ENCODE data around the gene SGPP1. TPM values are rescaled to one million over a fixed set of nuclear protein-coding genes. Genes with fewer than 3 reads are reported as not detected.
A peak's percentile ranks its signal among the peaks of the same experiment; 100 is the strongest.
"Not testable (repeated sequence)": the region's sequence is repeated elsewhere in the genome, so short reads cannot be mapped to it uniquely, and the experiment has no call there.

SGPP1 gene
- polyA plus RNA-seq, 2 donors: 2.5 to 4.5 TPM

DNA sequence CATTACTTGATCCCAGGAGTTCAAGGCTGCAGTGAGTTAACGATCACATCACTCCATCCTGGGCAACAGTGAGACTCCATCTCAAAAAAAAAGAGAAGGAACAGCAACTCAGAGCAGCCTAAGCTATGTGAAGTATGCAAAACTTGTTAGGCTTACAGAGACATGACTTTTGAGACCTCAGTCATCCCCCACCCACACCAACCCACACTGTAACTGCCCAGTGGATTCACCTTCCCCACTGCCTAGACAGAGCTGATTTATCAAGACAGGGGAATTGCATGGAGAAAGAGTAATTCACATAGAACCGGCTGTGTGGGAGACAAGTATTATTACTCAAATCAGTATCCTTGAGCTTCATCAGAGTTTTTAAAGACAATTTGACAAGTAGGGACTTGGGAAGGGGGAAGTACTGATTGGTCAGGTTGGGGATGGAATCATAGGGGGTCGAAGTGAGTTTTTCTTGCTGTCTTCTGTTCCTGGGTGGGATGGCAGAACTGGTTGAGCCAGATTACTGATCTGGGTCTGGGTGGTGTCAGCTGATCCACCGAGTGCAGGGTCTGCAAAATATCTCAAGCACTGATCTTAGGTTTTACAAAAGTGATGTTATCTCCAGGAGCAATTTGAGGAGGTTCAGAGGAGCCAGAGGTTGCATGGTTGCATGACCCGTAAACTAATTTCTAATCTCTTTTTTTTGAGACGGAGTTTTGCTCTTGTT, 80.0 kb downstream of the SGPP1 start:
- Histone ChIP-seq H3K27ac (ENCODE audit: low read depth in 2 of 2, low read length in 1 of 2) (no peak overlapping the region), H3K4me3 (ENCODE audit: low read depth in 1 of 2, low read length in 2 of 2) (no peak overlapping the region), H3K36me3 (ENCODE audit: control insufficient read depth in 2 of 2, insufficient read depth in 2 of 2, low read length in 1 of 2) (no peaks in the 10 kb centered on the region), H3K4me1 (ENCODE audit: control insufficient read depth in 2 of 2, insufficient read depth in 2 of 2, low read length in 1 of 2) (no peaks in the 10 kb centered on the region), H3K9me3 (ENCODE audit: control insufficient read depth in 2 of 2, insufficient read depth in 1 of 2, low read depth in 1 of 2, low read length in 1 of 2) (no peaks in the 10 kb centered on the region), H3K27me3 (ENCODE audit: control insufficient read depth in 1 of 2, insufficient read depth in 2 of 2, low read length in 2 of 2) (no peaks in the 10 kb centered on the region)
- 81 to 84% methylated on average over 6 of the region's 6 CpGs for WGBS, 2 donors

DNA sequence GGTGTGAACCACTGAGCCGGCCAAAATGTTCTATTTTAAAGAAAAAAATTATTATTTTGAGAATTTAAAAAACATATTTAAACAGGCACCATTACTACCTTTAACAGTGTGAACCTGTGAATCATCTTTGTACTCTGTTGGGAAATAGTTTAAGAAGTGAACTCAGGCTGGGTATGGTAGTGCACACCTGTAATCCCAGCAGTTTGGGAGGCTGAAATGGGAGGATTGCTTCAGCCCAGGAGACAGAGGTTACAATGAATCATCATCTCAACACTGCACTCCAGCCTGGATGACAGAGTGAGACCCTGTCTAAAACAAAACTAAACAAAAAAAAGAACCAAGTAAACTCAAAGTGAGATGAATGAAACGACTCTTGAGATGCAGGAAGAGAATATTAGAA, 83.1 kb downstream of the SGPP1 start:
- Histone ChIP-seq H3K4me3 (ENCODE audit: low read depth in 1 of 2, low read length in 2 of 2) (no peak overlapping the region), H3K27ac (ENCODE audit: low read depth in 2 of 2, low read length in 1 of 2) (no peak overlapping the region), H3K9me3 (ENCODE audit: control insufficient read depth in 2 of 2, insufficient read depth in 1 of 2, low read depth in 1 of 2, low read length in 1 of 2) (no peaks in the 10 kb centered on the region), H3K36me3 (ENCODE audit: control insufficient read depth in 2 of 2, insufficient read depth in 2 of 2, low read length in 1 of 2) (no peaks in the 10 kb centered on the region), H3K27me3 (ENCODE audit: control insufficient read depth in 1 of 2, insufficient read depth in 2 of 2, low read length in 2 of 2) (no peaks in the 10 kb centered on the region), H3K4me1 (ENCODE audit: control insufficient read depth in 2 of 2, insufficient read depth in 2 of 2, low read length in 1 of 2) (no peaks in the 10 kb centered on the region)
- 85 to 88% methylated on average over 2 of the region's 2 CpGs for WGBS, 2 donors

DNA sequence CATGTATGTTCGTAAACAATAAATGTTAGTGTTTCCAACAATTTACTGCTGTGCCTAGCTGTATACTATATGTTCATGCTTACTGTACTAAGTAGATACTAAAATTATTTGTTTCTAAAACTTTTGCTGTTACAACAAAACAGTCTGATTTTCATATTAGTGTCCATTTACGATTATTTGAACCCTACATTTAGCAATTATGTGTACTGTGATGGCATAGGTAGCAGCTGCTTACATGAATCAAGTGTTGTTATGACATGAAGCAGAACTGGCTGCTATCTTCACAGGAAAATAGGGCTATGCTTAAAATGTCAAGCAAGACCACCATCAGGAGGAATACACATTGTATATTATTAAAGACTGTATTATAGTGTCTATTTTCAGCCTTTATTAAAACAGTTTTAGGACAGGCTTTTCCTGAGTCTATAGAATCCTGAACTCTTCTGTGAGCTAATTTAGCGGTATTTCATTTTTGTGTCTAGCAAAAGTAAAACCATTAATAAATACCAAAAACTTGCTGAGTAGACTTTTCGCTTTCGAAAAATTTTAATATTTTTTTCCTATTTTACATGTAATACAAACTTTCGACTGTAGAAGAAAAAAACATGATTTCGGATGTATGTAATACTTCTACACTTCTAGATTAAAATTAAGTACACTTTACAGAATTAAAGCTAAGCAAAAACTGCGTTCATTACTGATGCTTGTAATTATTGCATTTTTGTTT, 85.0 kb downstream of the SGPP1 start:
- WGBS, 2 donors: 65 to 67% methylated on average over 8 of the region's 8 CpGs
- peak overlapping the region in 1 of 2 donors; percentile 79 for H3K4me3 ChIP-seq (ENCODE audit: low read depth in 1 of 2, low read length in 2 of 2)
- no peaks in the 10 kb centered on the region for H3K27me3 ChIP-seq (ENCODE audit: control insufficient read depth in 1 of 2, insufficient read depth in 2 of 2, low read length in 2 of 2)
- H3K36me3 ChIP-seq (ENCODE audit: control insufficient read depth in 2 of 2, insufficient read depth in 2 of 2, low read length in 1 of 2): no peaks in the 10 kb centered on the region
- H3K4me1 ChIP-seq (ENCODE audit: control insufficient read depth in 2 of 2, insufficient read depth in 2 of 2, low read length in 1 of 2): no peaks in the 10 kb centered on the region
- no peaks in the 10 kb centered on the region for H3K9me3 ChIP-seq (ENCODE audit: control insufficient read depth in 2 of 2, insufficient read depth in 1 of 2, low read depth in 1 of 2, low read length in 1 of 2)
- no peak overlapping the region for H3K27ac ChIP-seq (ENCODE audit: low read depth in 2 of 2, low read length in 1 of 2)

DNA sequence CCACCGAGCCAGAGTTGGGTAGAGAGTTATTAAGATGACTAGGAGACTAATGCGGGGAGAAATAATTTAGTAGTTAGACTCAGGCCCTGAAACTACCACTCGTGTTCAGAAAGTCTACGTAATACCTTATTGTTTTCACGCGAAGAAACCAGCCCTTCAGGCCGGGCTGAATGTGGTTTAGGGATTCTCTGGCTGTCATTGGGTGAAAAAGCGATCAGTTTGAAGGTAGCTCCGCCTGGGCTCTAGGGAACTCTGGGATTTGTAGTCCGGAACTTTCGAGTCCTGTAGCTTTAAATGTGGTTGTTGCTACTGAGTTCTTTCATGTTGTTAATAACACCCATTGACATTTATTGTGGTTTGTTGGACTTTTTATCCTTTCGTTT, 85.6 kb downstream of the SGPP1 start:
- peak overlapping the region; percentile 46 to 79 for H3K4me3 ChIP-seq (ENCODE audit: low read depth in 1 of 2, low read length in 2 of 2)
- H3K36me3 ChIP-seq (ENCODE audit: control insufficient read depth in 2 of 2, insufficient read depth in 2 of 2, low read length in 1 of 2): no peaks in the 10 kb centered on the region
- WGBS, 2 donors: 0% methylated on average over 12 of the region's 12 CpGs
- no peaks in the 10 kb centered on the region for H3K9me3 ChIP-seq (ENCODE audit: control insufficient read depth in 2 of 2, insufficient read depth in 1 of 2, low read depth in 1 of 2, low read length in 1 of 2)
- H3K4me1 ChIP-seq (ENCODE audit: control insufficient read depth in 2 of 2, insufficient read depth in 2 of 2, low read length in 1 of 2): no peaks in the 10 kb centered on the region
- no peaks in the 10 kb centered on the region for H3K27me3 ChIP-seq (ENCODE audit: control insufficient read depth in 1 of 2, insufficient read depth in 2 of 2, low read length in 2 of 2)
- H3K27ac ChIP-seq (ENCODE audit: low read depth in 2 of 2, low read length in 1 of 2): peak overlapping the region; percentile 91 to 100

DNA sequence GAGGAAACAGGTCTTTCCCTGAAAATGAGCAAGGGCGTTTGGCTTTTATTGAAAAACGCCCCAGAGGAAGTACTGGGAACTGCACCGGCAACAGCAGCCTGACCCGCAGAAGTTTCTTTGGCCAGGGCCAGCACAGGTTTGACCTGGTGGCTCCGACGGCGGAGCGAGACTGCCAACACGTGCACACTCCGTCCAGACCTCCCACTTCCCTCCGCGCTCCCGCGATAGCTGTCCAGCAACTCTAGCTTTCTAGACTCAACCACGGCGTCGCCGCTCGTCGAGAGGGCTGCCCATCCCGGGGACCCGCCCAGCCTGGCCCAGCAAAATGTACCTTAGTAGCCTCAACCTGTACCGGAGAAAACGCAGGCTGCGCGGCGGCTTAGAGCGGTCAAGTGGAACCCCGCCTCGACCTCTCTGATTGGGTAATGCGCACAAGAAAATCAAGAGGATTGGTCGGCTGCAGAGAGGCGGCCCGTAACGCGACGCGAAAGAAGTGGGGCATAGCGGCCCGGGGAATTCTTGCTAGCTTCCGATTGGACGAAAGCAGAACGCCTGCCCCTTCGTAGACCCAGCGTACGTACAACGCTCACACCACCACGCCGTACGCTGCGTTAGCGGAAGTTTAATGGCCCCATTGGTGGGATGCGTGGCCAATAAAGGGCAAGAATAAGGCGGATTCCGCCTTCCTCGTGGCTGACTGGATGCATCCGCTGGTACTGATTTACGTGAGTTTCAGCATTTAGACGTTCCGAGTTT, 86.2 kb downstream of the SGPP1 start, which contains the start of gene WDR89:
WDR89 (minus strand) TSS at position 399 of the 756 bp plus-strand sequence. CDS start 41,929 bp downstream, outside the sequence.
- WGBS, 2 donors: 0% methylated on average over 60 of the region's 60 CpGs
- Histone ChIP-seq H3K27ac (ENCODE audit: low read depth in 2 of 2, low read length in 1 of 2) (peak within 1 kb of the TSS; percentile 94 to 100), H3K27me3 (ENCODE audit: control insufficient read depth in 1 of 2, insufficient read depth in 2 of 2, low read length in 2 of 2) (no peaks in the 10 kb centered on the region), H3K9me3 (ENCODE audit: control insufficient read depth in 2 of 2, insufficient read depth in 1 of 2, low read depth in 1 of 2, low read length in 1 of 2) (no peaks in the 10 kb centered on the region), H3K36me3 (ENCODE audit: control insufficient read depth in 2 of 2, insufficient read depth in 2 of 2, low read length in 1 of 2) (no peaks in the 10 kb centered on the region), H3K4me3 (ENCODE audit: low read depth in 1 of 2, low read length in 2 of 2) (peak within 1 kb of the TSS; percentile 68 to 79), H3K4me1 (ENCODE audit: control insufficient read depth in 2 of 2, insufficient read depth in 2 of 2, low read length in 1 of 2) (no peaks in the 10 kb centered on the region)

DNA sequence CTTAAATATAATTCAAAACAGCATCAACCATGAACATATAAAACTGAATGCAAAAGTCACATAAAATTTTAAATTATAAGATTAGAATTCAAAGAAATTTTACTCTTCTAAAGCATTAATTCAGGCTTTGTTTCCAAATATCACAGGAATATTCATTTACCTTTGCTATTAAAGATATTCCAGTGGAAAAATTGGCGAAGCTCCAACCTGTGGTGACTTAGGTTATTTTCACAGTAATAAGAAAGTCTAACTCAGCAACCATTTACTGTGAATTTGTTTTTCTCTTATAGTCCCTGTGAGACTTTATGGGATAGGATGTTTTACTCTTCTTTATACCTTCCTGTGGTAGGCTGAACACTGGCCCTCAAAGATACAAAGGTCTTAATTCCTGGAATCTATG, 89.4 kb downstream of the SGPP1 start:
- H3K27ac ChIP-seq (ENCODE audit: low read depth in 2 of 2, low read length in 1 of 2): no peak overlapping the region
- H3K4me1 ChIP-seq (ENCODE audit: control insufficient read depth in 2 of 2, insufficient read depth in 2 of 2, low read length in 1 of 2): no peaks in the 10 kb centered on the region
- H3K36me3 ChIP-seq (ENCODE audit: control insufficient read depth in 2 of 2, insufficient read depth in 2 of 2, low read length in 1 of 2): no peaks in the 10 kb centered on the region
- 90 to 94% methylated on average over 1 of the region's 1 CpG for WGBS, 2 donors
- no peak overlapping the region for H3K4me3 ChIP-seq (ENCODE audit: low read depth in 1 of 2, low read length in 2 of 2)
- no peaks in the 10 kb centered on the region for H3K27me3 ChIP-seq (ENCODE audit: control insufficient read depth in 1 of 2, insufficient read depth in 2 of 2, low read length in 2 of 2)
- no peaks in the 10 kb centered on the region for H3K9me3 ChIP-seq (ENCODE audit: control insufficient read depth in 2 of 2, insufficient read depth in 1 of 2, low read depth in 1 of 2, low read length in 1 of 2)

DNA sequence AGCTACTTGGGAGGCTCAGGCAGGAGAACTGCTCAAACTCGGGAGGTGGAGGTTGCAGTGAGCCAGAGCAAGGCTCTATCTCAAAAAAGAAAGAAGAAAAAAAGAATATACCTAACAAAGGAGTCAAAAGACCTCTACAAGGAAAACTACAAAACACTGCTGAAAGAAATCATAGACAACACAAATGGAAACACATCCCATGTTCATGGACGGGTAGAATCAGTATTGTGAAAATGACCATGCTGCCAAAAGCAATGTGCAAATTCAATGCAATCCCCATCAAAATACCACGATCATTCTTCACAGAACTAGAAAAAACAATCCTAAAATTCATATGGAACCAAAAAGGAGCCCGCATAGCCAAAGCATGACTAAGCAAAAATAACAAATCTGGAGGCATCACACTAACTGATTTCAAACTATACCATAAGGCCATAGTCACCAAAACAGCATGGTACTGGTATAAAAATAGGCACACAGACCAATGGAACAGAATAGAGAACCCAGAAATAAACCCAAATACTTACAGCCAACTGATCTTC, 91.7 kb downstream of the SGPP1 start:
- WGBS, 2 donors: 97% methylated on average over 4 of the region's 4 CpGs
- not testable (repeated sequence) for H3K27ac ChIP-seq (ENCODE audit: low read depth in 2 of 2, low read length in 1 of 2); H3K9me3 ChIP-seq (ENCODE audit: control insufficient read depth in 2 of 2, insufficient read depth in 1 of 2, low read depth in 1 of 2, low read length in 1 of 2); H3K27me3 ChIP-seq (ENCODE audit: control insufficient read depth in 1 of 2, insufficient read depth in 2 of 2, low read length in 2 of 2); H3K4me3 ChIP-seq (ENCODE audit: low read depth in 1 of 2, low read length in 2 of 2); H3K4me1 ChIP-seq (ENCODE audit: control insufficient read depth in 2 of 2, insufficient read depth in 2 of 2, low read length in 1 of 2); H3K36me3 ChIP-seq (ENCODE audit: control insufficient read depth in 2 of 2, insufficient read depth in 2 of 2, low read length in 1 of 2)

Other genes with a start within 250 kb of the SGPP1 start
- 10 to 100 TPM; 10.9 to 13.0 TPM for gene PPP2R5E, start 184.7 kb downstream of the SGPP1 start, polyA plus RNA-seq
- gene WDR89, start 86.2 kb downstream of the SGPP1 start, polyA plus RNA-seq: 1 to 10 TPM; 3.5 to 3.6 TPM
- 10 to 100 TPM; 48.5 to 76.2 TPM for gene SYNE2, start 124.9 kb upstream of the SGPP1 start, polyA plus RNA-seq

All from esophagus (tissue), 2 donors.